GM12801 (cell line): Measurements from ENCODE around the gene VPS37D.

Experiments
- TF ChIP-seq, protein P1 (sequence below): IDR thresholded peaks from one replicate; pipeline ENCODE4 v1.5.1; 2011; ENCODE audit warnings: control low read depth; ENCODE audit not compliant: insufficient read length; ENCODE audit errors: extremely low read depth

VPS37D gene

DNA sequence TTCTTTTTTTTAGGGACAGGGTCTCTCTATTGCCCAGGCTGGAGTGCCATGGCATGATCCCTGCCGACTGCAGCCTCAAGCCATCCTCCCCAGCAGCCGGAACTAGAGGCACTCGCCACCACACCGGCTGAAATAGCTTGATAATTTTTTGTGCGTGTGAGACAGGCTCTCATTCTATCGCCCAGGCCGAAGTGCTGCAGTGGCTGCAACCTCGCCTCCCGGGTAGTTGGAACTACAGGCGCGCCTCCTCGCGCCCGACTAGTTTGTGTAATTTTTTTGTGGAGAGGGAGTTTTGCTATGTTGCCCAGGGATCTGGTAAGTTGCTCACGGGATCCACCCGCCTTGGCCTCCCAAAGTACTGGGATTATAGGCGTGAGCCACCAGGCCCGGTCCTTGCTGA is 17.7 kb downstream of the VPS37D start:
- TF ChIP-seq, protein P1, sequence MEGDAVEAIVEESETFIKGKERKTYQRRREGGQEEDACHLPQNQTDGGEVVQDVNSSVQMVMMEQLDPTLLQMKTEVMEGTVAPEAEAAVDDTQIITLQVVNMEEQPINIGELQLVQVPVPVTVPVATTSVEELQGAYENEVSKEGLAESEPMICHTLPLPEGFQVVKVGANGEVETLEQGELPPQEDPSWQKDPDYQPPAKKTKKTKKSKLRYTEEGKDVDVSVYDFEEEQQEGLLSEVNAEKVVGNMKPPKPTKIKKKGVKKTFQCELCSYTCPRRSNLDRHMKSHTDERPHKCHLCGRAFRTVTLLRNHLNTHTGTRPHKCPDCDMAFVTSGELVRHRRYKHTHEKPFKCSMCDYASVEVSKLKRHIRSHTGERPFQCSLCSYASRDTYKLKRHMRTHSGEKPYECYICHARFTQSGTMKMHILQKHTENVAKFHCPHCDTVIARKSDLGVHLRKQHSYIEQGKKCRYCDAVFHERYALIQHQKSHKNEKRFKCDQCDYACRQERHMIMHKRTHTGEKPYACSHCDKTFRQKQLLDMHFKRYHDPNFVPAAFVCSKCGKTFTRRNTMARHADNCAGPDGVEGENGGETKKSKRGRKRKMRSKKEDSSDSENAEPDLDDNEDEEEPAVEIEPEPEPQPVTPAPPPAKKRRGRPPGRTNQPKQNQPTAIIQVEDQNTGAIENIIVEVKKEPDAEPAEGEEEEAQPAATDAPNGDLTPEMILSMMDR: no peak

DNA sequence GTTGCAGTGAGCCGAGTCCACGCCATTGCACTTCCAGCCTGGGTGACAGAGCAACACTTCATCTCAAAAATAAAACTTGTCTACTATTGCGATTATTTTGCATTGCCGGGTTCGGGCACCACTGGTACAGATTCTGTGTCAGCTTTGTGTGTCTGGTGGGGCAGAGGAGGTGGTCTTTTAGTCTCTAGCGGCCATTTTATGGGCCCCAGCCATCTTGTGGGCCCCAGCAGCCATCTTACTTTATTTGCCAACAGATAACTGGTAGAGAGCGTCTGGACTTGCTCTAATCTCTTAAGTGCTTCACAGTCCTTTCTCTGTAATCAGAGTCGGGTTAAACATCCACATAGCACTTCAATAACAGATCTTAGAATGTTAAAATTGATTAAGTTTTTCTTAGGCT is 20.7 kb downstream of the VPS37D start:
- TF ChIP-seq, protein P1: no peak

- TF ChIP-seq, protein P1: no peak
Measured at GRCh38 chr7:73690646-73691045, 23.0 kb downstream of the VPS37D start.

DNA sequence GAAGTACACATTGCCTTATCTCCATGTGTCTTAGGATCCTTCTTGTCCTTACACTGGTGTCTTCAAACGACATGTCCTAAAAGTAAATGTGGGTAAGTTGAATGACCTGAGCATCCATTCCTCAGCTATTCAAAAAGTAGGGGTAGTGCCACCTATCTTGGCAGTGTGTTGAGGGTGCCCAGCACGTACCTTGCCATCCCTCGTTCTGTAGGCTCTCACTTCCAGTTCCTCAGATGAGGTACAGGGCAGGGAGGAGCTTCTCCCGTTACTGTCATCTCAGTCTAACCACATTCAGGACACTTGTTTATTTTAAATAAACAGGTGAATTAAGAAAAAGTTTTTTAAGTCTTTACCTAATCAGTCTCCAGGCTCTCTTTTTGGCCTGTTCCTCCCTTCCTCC is 28.7 kb downstream of the VPS37D start:
- TF ChIP-seq, protein P1: no peak

GRCh38 chr7:73698410-73698809 is 30.8 kb downstream of the VPS37D start:
- TF ChIP-seq, protein P1: no peak

DNA sequence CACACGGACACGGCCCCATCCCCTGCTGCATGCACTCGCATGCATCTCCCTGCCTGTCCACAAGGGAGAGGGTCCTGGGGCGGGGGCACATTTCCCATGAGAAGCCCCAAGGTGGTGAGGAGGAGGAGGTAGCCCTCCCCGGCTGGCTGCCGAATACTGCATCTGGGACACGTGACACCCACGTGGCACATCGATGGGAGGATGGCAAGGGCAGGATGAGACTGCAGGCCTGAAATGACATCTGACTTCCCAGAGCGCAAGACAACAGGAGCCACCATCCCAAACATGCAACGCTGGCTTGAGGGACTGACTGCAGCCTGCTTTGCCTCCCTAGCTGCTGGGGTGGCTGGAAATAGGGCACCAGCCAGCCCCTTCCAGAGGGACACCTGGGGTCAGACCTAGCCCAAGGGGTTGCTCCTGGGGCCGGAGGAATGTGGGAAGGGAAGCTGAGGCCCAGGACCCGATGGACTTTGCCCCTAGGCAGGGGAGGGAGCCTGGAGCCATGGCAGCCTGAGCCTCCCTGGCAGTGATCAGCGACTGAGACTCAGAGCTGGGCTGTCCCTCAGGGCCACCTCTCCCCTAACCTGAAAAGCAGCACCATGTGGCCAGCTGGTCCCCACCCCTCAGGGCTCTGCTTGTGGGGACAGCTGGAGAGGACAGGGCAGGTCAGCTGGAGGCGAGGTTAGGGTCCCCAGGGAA is 31.9 kb downstream of the VPS37D start:
- TF ChIP-seq, protein P1: no peak

DNA sequence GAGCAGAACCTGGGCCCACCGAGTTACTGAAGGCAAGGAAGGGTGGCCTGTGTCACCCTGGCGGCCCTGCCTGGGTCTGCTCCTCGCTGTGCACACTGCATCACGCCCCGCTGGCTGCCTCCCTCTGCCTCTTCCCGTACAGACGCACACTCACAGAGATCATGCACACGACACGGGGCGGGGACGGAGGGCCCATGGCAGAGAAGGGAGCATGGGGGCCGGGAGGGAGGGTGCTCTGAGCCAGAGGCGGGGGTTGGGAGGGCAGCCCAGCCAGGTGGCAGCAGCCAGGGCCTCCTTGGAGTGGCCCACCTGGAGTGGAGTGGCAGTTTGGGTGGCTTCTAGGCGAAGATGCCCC is 32.4 kb downstream of the VPS37D start:
- TF ChIP-seq, protein P1: no peak
